NCI-H2029 treated with DMSO at 0.1 percent for 48 hours (cell line): Measurements from ENCODE around the gene PAPPA.

Source experiments
- DNase-seq: peaks from one replicate; lab custom pipeline; 2025; lab: John Stamatoyannopoulos, UW

Gene PAPPA

GRCh38 chr9:116151966-116152381, 1.6 kb upstream of the PAPPA start:
- DNase-seq: no peak

DNA sequence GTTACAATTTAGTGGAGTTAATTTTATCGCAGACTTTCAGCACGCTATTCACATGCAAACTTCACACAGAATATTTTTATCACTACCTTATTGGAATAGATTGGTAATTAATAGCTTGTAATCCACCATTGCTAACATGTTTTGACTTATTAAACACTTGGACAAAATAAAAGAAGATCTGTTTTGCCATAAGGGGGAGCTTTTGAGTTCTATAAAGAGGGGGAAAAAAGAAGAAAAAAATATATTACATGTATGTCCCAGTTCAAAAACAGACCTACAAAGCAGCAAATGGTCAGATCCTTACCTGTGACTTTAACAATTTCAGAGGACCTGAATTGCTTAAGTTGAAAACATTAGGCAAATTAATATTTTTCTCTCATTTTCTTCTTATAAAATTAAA, 1.2 kb upstream of the PAPPA start:
- DNase-seq: peak; percentile 7

GRCh38 chr9:116152941-116153764, 438 bp upstream of the PAPPA start:
- DNase-seq: no peak

- DNase-seq: no peak
Measured at GRCh38 chr9:116154334-116154975, 864 bp downstream of the PAPPA start.

- DNase-seq: no peak
Measured at GRCh38 chr9:116154976-116155697, 1.5 kb downstream of the PAPPA start.

DNA sequence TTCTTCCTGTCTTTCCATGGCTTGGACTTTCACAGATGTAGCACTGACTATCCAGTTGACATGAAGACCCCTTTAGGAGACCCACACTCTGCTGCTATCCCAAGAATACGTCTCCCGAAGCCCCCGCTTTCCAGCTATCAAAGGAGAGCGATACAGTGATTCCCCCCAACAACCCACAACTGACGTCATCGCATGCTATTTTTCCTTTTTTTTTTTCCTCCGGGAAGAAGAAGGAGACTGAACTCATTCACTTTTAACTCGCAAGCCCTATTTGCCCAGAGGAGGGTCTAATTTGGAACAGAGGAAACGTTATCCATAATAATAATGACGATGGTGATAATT, 2.1 kb downstream of the PAPPA start:
- no peak for DNase-seq

DNA sequence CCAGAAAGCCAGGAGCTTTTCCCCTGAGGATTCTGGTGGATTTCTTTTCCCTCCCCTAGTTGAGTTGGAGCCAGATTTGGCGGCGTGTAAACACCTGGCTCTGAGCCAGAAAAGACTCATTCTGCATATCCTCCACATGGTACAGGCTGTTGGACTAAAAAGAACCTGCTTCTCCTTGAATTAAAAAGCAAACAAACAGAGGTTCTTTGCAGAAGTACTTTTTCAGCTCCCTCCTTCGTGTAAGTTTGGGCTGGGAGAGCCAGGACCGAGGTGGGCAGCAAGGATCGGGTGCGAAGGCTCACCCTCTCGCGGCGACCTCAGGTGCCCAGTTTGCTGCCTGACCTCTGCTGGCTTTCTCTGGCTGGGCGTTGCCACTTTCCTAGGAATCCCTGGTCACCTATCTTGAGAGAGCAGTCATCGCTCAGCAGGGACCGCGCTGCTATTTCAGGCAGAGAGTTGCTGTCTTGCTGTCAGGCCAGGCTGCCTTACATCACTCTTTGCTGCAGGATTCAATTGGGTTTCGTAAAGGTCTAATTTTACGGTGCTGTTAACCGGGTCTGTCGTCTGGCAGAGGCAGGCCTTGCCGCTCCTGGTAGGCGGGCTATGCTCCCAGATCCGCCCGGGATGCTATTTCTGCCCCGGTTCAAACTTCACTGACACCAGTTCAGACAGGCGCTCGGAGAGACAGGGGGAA, 3.2 kb downstream of the PAPPA start:
- DNase-seq: peak; percentile 76

DNA sequence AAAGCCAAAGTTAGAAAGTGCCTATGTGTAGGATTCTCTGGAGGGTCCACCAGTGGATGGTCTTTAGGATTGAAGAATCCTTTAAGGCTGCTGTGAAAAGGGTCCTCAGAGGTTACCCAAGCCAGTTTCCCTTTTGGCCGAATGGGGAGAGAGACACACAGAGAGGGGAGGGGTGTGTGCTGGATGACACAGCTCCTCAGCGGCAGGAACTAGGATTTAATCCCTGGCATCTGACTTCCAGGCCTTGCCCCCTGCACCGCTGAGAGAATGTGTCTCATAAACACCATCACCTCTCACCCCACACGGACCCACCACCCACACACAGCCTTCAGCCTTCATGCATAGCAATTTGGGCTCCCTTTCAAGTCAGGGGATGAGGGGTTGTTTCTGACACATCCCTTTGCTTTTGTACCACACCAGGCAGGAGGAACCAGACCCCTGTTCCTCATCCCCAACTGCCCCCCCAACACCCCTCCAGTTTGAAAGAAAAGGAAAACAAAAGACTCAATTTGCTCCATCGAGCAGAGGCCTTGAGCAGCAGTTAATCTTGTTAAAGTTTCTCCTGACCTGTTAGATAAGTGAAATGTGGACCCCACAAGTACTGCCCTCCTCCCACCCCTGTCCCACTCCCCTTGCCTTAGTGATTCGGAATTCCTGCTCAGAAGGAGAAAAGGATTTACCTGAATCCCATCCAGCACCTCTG, 4.0 kb downstream of the PAPPA start:
- DNase-seq: no peak

DNA sequence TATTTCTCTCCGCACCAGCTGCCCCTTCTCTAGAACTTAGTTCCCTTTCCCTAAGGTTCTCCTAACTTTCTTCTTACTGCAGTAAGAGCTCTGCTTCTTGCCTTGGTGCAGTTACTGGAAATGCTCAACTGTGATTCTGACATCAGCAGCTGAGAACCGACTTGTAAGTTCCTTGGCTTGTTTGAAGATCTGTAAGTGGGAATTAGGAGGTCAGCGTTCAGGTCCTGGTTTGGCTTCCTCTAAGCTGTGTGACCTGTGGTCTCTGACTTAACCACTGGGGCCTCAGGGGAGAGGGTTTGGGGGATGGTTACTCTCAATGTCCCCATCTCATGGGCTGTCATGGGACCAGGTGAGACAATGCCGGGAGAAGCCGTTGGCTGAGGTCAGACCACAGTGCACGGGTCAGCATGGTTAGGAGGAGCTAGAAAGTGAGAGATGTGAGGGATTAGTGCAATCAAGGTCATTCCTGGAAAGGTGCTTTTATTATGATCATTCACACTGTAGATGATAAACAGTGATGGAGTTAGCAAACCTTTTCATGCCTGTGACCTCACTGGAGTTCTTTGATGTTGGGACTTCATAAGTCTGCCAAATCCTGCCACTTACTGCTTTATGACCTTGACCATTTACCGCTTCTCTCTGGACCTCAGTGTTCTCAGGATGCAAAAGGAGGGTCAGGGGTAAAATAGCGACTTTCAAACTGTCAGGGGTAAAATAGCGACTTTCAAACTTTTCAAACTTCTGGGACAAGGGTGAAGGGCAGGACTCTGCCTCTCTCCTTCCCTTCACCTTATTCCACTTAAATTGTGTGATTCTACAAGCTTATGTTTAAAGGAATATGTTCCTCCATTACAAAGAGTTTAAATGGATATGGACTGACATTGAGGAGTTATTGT, 7.3 kb downstream of the PAPPA start:
- DNase-seq: no peak

DNA sequence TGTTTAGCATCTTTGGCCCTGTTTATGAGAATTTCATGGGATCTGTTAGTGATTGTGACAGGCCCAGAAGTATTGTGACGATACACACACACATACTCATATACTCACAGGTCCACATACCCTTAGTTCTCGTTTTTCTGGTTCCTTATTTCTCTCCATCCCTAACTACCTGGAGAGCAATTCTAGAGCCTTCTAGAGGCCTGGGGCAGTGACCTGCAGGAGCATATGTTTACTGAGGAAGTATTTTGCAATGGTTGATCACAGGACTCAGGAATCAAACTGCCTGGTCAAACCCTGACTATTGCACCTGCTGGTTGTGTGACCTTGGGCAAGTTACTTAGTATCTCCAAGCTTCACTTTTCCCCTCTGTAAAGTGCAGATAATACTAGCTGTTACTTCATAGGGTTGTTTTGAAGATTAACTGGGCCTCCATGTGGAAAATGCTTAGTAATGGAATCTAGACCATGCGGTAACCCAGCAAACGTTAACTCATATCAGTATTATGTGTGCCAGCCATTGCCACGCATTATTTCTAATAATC, 8.7 kb downstream of the PAPPA start:
- no peak for DNase-seq

GRCh38 chr9:116163293-116164055, 9.9 kb downstream of the PAPPA start:
- DNase-seq: no peak

DNA sequence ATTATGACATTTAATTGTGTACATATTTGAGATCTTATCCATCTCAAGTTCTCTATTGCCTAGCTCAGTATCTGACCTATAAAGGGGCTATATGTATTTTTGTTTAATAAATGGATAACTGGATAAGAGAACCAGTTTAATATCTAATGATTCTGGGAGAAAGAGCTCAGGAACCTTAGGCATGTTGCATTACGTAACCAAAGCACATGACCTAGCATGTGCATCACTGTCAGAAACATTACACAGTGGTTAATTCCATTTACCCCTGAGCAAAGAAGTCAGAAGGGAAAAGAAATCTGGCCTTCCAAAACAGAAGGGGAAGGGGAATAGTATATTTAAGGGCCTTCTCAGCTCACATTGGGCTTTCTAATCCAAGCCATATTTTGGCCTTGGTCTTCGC, 12.3 kb downstream of the PAPPA start:
- no peak for DNase-seq

GRCh38 chr9:116166713-116167112, 13.1 kb downstream of the PAPPA start:
- DNase-seq: no peak

- DNase-seq: no peak
Measured at GRCh38 chr9:116168231-116168630, 14.6 kb downstream of the PAPPA start.

DNA sequence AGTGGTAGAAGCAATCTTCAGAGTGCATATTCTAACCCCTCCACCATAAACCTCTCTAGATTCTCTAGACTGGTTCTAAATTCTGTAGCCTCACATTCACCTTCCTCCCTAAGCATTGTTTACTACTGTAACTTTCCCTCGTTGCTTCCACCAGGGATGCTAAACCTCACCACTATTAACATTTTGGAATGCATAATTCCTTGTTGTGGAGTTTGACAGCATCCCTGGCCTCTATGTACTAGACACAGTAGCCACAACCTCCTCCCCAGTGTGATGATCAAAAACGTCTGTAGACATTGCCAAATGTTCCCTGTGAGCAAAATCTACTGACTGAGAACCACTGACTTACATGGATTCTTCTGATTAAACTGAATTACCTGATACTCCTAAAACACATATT, 18.6 kb downstream of the PAPPA start:
- no peak for DNase-seq

- no peak for DNase-seq
Measured at GRCh38 chr9:116174347-116174746, 20.8 kb downstream of the PAPPA start.

GRCh38 chr9:116175614-116176013, 22.0 kb downstream of the PAPPA start:
- no peak for DNase-seq

DNA sequence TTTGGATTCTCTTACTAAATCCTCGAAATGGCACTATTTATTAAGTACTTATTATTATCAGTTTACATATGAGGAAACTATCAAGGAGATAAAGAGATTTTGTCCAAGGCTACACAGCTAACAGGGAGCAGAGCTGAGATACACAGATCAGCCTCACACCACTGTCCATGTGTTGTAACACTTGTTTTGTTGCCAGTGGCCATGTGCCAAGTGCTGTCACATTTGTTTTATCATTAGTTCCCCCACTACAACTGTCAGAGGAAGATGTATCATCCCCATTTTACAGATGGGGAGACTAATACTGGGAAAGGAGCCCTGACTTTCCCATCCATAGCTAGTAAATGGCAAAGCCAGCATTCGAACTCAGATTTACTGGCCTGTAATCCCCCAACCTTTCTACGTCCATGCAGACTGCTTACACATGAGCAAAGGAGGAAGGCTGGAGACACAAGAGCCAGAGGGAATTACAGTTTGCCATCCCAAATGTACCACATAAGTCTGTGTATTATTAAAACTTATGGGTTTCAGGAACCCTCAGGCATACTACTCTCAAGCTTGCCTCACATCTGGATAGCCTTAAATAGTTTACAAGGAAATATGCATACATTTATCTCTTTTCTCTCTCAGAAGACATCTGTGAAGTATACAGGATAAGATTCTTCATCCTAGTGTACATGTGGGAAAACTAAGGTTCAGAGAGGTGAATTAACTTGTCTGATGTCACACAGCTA, 25.1 kb downstream of the PAPPA start:
- no peak for DNase-seq

- DNase-seq: no peak
Measured at GRCh38 chr9:116179568-116179967, 26.0 kb downstream of the PAPPA start.
